Neural cell (in vitro differentiated cells): ENCODE data around the gene ZBTB46. TPM values are rescaled to one million over a fixed set of nuclear protein-coding genes. Genes with fewer than 3 reads are reported as not detected.
"Not testable (repeated sequence)": the region's sequence is repeated elsewhere in the genome, so short reads cannot be mapped to it uniquely, and the experiment has no call there.

Experiments used
- H2AFZ ChIP-seq: fragments of 200-600, 300-800 bp; sonication (generic), shearing (Covaris generic); 2 replicates; pipeline ENCODE4 v1.6.0; 2014; ENCODE audit warnings: low read depth, mild to moderate bottlenecking, antibody characterized with exemption, low read length, moderate library complexity
- H3F3A ChIP-seq: fragments of 200-600 bp; shearing (Covaris generic); 2 replicates; pipeline ENCODE4 v1.6.1; 2016; ENCODE audit warnings: mild to moderate bottlenecking, moderate library complexity, mixed read lengths, antibody characterized with exemption, low read length; ENCODE audit not compliant: insufficient read depth, poor library complexity, severe bottlenecking
- H3K27ac ChIP-seq: fragments of 200-600, 300-800 bp; sonication (generic), shearing (Covaris generic); 2 replicates; pipeline ENCODE4 v1.5.1; 2014; ENCODE audit warnings: mild to moderate bottlenecking, low read length, moderate library complexity
- H3K27me3 ChIP-seq: fragments of 300-800, 200-600 bp; sonication (generic), shearing (Covaris generic); 2 replicates; pipeline ENCODE4 v1.6.0; 2014; ENCODE audit warnings: mild to moderate bottlenecking, low read depth, low read length, moderate library complexity; ENCODE audit not compliant: insufficient read depth
- H3K36me3 ChIP-seq: fragments of 300-800, 200-600 bp; sonication (generic), shearing (Covaris generic); 2 replicates; pipeline ENCODE4 v1.5.1; 2014; ENCODE audit warnings: mild to moderate bottlenecking, antibody characterized with exemption, low read length, moderate library complexity; ENCODE audit not compliant: insufficient read depth
- H3K4me2 ChIP-seq: fragments of 300-800, 200-600 bp; sonication (generic), shearing (Covaris generic); 2 replicates; pipeline ENCODE4 v1.6.0; 2014; ENCODE audit warnings: mild to moderate bottlenecking, low read length
- H3K4me3 ChIP-seq: fragments of 300-800, 200-600 bp; sonication (generic), shearing (Covaris generic); 2 replicates; pipeline ENCODE4 v1.5.1; 2014; ENCODE audit warnings: mild to moderate bottlenecking, low read length, moderate library complexity
- H3K79me2 ChIP-seq: fragments of 200-600 bp; shearing (Covaris generic); replicated peaks from 2 replicates; pipeline ENCODE4 v1.6.0; 2014; ENCODE audit warnings: mild to moderate bottlenecking, low read length, moderate library complexity; ENCODE audit not compliant: insufficient read depth
- H3K9ac ChIP-seq: fragments of 300-800, 200-600 bp; sonication (generic), shearing (Covaris generic); 2 replicates; pipeline ENCODE4 v1.6.1; 2016; ENCODE audit warnings: mild to moderate bottlenecking, low read length, mixed read lengths
- H3K9me2 ChIP-seq: fragments of 200-600 bp; shearing (Covaris generic); 2 replicates; pipeline ENCODE4 v1.6.1; 2016; ENCODE audit warnings: mild to moderate bottlenecking, low read length, mixed read lengths; ENCODE audit not compliant: insufficient read depth
- H3K9me3 ChIP-seq: fragments of 200-600, 300-800 bp; sonication (generic), shearing (Covaris generic); 2 replicates; pipeline ENCODE4 v1.6.1; 2016; ENCODE audit warnings: mild to moderate bottlenecking, mixed run types, low read length, moderate library complexity, mixed read lengths
- H4K20me1 ChIP-seq: fragments of 200-600 bp; shearing (Covaris generic); 2 replicates; pipeline ENCODE4 v1.6.1; 2016; ENCODE audit warnings: mild to moderate bottlenecking, mixed run types; ENCODE audit not compliant: insufficient read depth
- CTCF ChIP-seq: fragments of 450-650 bp; IDR thresholded peaks from 2 replicates; pipeline ENCODE4 v1.5.1; 2014; ENCODE audit warnings: antibody characterized with exemption, mild to moderate bottlenecking, moderate library complexity; ENCODE audit not compliant: poor library complexity, severe bottlenecking
- EP300 ChIP-seq: fragments of 450-650 bp; conservative IDR thresholded peaks from 2 replicates; pipeline ENCODE4 v1.6.1; 2014; ENCODE audit warnings: antibody characterized with exemption, mild to moderate bottlenecking, moderate library complexity; ENCODE audit not compliant: poor library complexity, severe bottlenecking
- EZH2 ChIP-seq: fragments of 200-600, 300-800 bp; shearing (Covaris generic), sonication (generic); IDR thresholded peaks from 2 replicates; pipeline ENCODE4 v1.6.1; 2014; ENCODE audit warnings: antibody characterized with exemption, low read length, borderline replicate concordance, mild to moderate bottlenecking; ENCODE audit not compliant: insufficient read depth, poor library complexity, severe bottlenecking
- MXI1 ChIP-seq: fragments of 450-650 bp; conservative IDR thresholded peaks from 2 replicates; pipeline ENCODE4 v1.6.1; 2014; ENCODE audit warnings: antibody characterized with exemption, mild to moderate bottlenecking; ENCODE audit not compliant: poor library complexity, severe bottlenecking
- POLR2AphosphoS5 ChIP-seq: IDR thresholded peaks from 2 replicates; pipeline ENCODE4 v1.6.1; 2012
- RAD21 ChIP-seq: fragments of 450-650 bp; conservative IDR thresholded peaks from 2 replicates; pipeline ENCODE4 v1.6.1; 2014; ENCODE audit warnings: antibody characterized with exemption, mild to moderate bottlenecking, moderate library complexity
- REST ChIP-seq: IDR thresholded peaks from 2 replicates; pipeline ENCODE4 v1.6.1; 2012; ENCODE audit warnings: borderline replicate concordance
- SMC3 ChIP-seq: fragments of 450-650 bp; conservative IDR thresholded peaks from 2 replicates; pipeline ENCODE4 v1.6.1; 2014; ENCODE audit warnings: antibody characterized with exemption, mild to moderate bottlenecking, moderate library complexity; ENCODE audit not compliant: poor library complexity
- TAF1 ChIP-seq: IDR thresholded peaks from 2 replicates; pipeline ENCODE4 v1.6.1; 2012; ENCODE audit warnings: low read depth
- polyA plus RNA-seq: library from polyadenylated mRNA; depleted of rRNA; stranded (reverse); fragments of >200 nt; gene quantifications from 2 replicates; pipeline ENCODE4 v1.2.3, GENCODE V29; 2014

ZBTB46 gene
- polyA plus RNA-seq, 1 donor from 2014 or later, result 15.0 TPM

- Histone ChIP-seq H4K20me1 (no peaks in the 10 kb centered on the region), H3K4me2 (no peak overlapping the region), H3K4me3 (no peak overlapping the region), H3K79me2 (no peaks in the 10 kb centered on the region), H2AFZ (no peak overlapping the region), H3K36me3 (no peaks in the 10 kb centered on the region), H3K9ac (no peak overlapping the region), H3F3A (no peaks in the 10 kb centered on the region), H3K27ac (no peak overlapping the region), H3K9me2 (no peaks in the 10 kb centered on the region), H3K27me3 (no peaks in the 10 kb centered on the region), H3K9me3 (no peaks in the 10 kb centered on the region)
- TF ChIP-seq CTCF (no peak), MXI1 (no peak), TAF1 (no peak)
Observed at GRCh38 chr20:63732118-63733095, 98.7 kb downstream of the ZBTB46 start.

- Histone ChIP-seq H3K4me2 (no peak overlapping the region), H3K27me3 (no peaks in the 10 kb centered on the region), H3K9me2 (no peaks in the 10 kb centered on the region), H2AFZ (no peak overlapping the region), H4K20me1 (no peaks in the 10 kb centered on the region), H3F3A (no peaks in the 10 kb centered on the region), H3K9me3 (no peaks in the 10 kb centered on the region), H3K36me3 (no peaks in the 10 kb centered on the region), H3K9ac (no peak overlapping the region), H3K79me2 (peaks cover 6% of the 10 kb centered on the region), H3K4me3 (no peak overlapping the region), H3K27ac (no peak overlapping the region)
- no peak for TF ChIP-seq EZH2
- no peak for TF ChIP-seq POLR2AphosphoS5
- TF ChIP-seq RAD21, result no peak
- no peak for TF ChIP-seq TAF1
- no peak for TF ChIP-seq MXI1
- no peak for TF ChIP-seq SMC3
- TF ChIP-seq REST, result no peak
- no peak for TF ChIP-seq CTCF
- no peak for TF ChIP-seq EP300
Observed at GRCh38 chr20:63731410-63731809, 99.7 kb downstream of the ZBTB46 start.

- H3K36me3 ChIP-seq, H3K9me2 ChIP-seq, H3K27ac ChIP-seq, H2AFZ ChIP-seq, H3K9me3 ChIP-seq, H3K4me2 ChIP-seq, H3K4me3 ChIP-seq, H3K79me2 ChIP-seq, H3F3A ChIP-seq, H3K27me3 ChIP-seq, H3K9ac ChIP-seq, H4K20me1 ChIP-seq: not testable (repeated sequence)
Observed at GRCh38 chr20:63730189-63730733, 100.8 kb downstream of the ZBTB46 start.

GRCh38 chr20:63722967-63723622 is 108.0 kb downstream of the ZBTB46 start:
- H3K9me2 ChIP-seq, H3F3A ChIP-seq, H3K27ac ChIP-seq, H4K20me1 ChIP-seq, H3K27me3 ChIP-seq, H3K4me2 ChIP-seq, H3K9ac ChIP-seq, H3K4me3 ChIP-seq, H3K9me3 ChIP-seq, H2AFZ ChIP-seq, H3K36me3 ChIP-seq: not testable (repeated sequence)
- H3K79me2 ChIP-seq, result peaks cover 12% of the 10 kb centered on the region
